NCI-H2171 treated with DMSO at 0.1 percent for 48 hours (cell line): Measurements from ENCODE around the gene CCDC24.

Experiments
- DNase-seq: peaks from one replicate; lab custom pipeline; 2025; lab: John Stamatoyannopoulos, UW

CCDC24 gene

DNA sequence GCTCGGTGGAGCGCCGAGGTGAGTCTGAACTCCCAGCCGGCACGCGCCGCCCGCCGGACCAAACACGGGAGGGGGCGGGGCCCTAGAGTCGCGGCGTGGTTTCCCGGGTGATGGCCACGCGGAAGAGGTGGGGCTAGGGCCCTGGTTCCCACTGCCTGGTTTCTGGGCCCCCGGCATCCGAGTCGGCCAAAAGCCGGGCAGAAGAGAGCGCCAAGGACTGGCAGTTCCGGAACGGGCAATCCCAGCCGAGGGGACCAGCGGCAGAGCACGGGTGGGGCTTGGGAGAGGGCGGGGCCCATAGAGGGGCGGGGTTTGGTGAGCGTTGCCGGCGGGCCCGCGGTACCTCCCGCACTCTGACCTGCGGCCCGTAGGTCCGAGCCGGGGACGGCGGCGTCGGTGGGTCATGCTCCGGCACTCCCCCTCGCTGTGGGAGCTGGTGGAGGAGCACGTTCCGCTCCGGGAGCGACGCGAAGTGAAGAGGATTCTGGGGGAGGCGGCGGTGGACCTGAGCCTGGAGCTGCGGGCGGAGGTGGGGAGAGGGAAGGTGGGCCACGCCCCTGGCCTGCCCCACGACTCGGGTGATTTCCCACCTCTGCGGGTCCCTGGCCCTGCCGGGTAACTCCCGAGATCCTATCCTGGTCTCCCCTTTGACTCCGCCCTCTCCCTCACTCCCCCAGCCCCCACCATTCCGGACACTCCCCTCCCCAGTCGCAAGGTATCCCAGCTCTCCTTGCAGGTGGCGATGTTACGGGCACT is at the start of gene CCDC24:
CCDC24 (plus strand) TSS at position 124 of the 756 bp plus-strand sequence; CDS start at position 404, 280 bp downstream.
- peak; percentile 60 for DNase-seq

DNA sequence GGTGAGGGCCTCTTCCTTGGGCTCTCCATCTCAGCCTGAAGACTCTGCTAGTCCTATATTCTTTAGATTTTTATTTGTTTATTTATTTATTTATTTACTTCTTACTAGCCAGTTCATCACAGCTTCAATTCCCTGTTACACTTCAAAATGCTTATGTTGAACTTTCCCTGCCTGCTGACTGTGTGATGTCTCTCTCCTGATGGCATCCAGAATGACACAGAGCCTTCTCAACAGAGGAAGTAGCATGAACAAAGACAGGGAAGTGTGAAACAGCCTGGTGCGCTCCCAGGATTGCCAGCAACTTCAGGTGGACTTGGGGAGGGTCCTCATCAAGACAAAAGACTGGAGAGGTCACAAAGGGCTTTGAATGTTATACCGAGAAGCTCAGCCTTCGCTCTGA is 49.0 kb upstream of the CCDC24 start:
- DNase-seq: no peak

DNA sequence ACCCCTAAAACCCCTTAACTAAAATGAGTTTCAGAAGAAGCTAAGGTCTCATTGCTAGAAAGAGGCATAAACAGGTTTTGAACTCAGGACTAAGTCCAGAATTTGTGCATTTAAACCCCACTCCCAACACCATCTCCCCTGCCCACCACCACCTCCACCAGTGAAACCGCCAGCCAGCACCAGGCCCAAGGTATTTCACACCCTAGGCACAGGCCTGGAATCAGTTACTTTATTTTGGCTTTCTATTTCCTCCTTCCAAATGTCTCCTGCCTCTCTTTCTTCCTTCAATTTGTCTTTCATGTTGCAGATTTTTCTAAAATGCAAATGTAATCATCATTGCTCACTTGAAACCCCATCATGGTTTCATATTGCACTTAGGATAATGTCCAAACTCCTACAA is 46.5 kb upstream of the CCDC24 start:
- DNase-seq: no peak

DNA sequence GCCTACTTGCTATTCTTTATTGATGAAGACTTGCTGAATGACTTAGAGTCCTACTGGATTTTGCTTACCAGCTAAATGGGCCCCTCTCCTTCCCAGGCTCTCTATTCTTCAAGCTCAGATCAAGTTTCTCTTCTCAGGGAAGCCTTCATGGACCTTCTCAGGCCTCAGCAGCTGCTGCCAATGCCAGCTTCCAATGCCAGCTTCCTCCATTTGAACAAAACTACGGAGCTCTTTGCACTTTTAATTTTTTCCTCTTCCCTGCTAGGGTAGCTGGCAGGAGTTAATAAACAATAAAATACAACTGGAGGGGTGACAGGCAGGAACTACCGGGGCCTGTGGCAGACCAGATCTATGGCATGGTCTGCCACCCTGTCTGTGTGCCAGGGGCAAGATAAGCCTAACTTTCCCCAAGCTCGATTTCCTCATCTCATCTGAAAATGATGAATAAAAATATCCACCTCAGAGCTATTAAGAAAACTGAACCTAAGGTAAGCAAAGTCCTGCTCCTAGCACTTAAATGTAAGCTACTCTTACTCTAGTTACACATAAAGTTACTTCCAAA is 45.6 kb upstream of the CCDC24 start:
- DNase-seq: peak; percentile 16

DNA sequence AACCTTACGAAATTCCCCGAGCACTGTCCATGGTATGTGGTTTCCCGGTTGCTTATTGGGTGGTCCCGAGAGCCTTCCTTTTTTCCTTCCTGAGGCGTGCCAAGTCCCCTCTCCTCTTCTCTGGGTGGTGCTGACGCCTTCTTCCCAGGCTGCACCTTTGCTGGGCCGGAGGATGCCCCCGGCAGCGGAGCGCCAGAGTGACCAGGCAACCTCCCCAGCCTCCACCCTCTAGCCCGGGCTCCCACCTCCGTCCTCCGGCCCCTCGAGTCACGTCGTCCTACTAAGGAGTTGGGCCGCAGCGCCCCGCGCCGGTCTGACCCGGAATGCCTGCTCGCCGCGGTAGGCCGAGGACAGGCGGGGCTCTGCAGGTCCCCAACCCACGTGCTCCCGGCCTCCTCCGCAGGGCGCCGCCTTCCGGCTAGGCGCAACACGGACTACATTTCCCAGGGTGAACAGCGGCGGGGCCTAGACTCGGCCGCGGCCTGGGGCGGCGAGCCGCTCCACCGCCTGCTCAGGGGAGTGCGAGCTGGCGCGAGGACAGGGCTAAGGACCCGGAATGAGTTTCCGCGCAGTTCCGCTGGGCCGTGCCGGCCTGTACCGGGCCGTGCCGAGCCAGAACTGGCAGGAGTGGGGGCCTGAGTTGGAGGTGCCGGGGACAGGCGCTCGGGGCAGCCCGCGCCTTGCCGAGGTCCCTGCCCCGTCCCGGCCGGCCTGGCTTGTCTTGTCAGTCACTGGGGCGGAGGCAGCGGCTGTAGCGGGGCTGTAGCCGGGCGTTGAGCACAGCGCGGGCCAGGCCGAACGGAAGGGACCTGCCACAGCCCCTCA is 45.0 kb upstream of the CCDC24 start, which contains the start of gene IPO13:
IPO13 (plus strand) TSS at position 715 of the 825 bp plus-strand sequence. CDS start 651 bp downstream, outside the sequence.
- peak; percentile 95 for DNase-seq

DNA sequence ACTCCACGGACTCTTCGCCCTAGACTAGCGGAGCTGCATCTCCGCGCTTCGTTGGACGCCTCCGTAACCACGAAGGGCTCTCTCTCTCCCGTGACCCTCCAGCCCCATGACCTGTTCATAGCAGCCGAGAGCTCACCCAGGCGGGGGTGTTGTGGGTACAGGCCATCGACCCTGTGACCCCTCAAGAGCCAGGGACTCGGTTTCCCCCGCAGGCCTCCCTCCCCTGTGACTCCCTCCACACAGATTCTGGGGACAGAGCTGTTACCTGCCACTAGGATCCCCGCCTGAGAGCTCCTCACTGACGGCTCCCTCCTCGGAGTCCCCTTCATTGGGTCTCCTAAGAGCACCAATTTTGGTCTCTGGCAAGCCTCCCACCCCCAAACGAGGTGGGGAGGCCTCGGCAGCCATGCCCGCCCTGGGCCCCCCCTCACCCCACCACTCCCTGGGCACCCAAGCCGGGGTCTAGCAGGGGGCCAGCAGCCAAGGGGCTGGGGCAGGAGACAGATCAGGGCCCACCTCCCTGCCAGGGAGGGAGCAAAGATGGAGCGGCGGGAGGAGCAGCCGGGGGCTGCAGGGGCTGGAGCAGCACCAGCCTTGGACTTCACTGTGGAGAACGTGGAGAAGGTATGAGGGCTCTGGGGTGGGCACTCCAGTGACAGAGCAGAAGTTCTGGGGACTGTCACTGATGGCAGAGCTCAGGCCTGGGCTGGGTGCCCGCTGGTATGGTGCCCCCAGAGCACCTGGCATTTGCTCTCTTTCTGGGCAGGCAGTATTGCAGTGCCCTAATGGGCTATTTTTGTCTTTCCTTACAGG is 44.1 kb upstream of the CCDC24 start:
- DNase-seq: peak; percentile 25

DNA sequence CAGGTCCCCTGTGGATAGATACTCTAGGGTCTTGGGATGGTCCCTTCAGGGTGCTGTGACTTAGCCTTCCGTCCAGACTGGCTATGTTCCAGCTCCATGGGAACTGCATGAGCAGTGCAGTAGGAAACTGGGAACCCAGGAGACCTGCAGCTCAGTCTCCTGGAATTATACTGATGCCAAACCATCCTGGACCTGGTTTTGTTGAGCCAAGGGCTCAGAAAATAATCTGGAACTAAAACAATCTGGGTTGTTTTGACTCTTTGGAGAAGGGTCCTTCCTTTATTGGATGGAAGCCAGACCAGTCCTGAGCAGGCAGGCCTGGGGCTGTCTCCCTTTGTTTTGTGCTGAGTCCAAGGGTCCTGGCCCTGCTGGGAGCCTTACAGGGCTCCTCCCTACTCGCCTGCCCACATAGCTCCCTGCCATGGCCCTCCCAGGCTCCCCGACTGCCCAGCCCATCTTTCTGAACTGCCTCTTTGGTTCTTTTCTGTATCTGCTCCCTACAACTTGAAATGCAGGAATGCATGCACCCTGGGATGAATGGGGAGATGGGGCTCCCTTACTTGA is 43.4 kb upstream of the CCDC24 start:
- DNase-seq: no peak

DNA sequence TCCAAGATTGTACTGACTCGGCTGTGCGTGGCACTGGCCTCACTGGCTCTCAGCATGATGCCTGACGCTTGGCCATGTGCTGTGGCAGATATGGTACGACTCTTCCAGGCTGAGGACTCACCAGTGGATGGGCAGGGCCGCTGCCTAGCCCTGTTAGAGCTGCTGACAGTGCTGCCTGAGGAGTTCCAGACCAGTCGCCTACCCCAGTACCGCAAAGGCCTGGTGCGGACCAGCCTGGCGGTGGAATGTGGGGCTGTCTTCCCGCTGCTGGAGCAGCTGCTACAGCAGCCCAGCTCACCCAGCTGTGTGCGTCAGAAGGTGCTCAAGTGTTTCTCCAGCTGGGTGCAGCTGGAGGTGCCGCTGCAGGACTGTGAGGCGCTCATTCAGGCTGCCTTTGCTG is 41.7 kb upstream of the CCDC24 start:
- DNase-seq: no peak

DNA sequence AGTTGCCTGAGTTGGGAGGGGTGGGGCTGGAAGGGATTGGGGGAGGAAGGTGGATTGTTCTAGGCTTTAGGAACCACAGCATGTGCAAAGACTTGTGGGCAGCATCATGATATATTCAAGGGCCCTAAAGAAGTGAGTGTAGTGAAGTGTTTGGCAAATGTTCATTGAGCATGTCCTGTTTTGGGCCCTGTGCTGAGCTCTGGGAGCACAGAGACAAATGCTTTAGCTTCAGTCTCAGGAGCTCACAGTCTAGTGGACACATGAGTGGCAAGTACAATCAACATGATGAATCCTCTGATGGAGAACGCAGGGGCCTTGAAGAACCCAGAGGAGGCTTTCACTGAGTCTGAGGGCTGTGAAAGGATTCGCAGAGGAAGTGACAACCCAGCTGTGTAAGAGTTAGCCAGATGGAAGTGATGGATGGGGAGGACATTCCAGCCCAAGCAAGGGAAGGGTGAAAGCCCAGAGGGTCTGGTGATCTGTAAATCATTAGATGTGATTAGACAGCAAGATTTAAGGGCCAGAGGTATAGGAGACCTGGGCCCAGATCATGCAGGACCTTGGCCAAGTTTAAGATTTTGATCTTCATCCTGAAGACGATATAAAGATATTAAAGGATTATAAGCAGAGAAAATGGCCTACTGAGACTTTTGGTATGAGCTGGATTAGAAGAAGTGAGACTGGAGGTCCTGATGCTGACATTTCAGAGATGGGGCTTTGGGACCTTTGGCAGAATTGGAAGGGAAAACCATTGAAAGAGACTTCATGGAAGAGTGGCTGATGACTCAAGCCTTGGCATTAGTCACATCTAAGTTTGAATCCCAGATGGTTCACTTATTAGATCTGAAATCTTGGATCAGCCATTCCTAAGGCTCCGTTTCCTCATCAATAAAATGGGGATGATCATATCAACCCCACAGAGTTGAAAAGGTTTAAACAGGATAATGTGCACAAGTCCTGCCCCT is 40.1 kb upstream of the CCDC24 start:
- DNase-seq: no peak

DNA sequence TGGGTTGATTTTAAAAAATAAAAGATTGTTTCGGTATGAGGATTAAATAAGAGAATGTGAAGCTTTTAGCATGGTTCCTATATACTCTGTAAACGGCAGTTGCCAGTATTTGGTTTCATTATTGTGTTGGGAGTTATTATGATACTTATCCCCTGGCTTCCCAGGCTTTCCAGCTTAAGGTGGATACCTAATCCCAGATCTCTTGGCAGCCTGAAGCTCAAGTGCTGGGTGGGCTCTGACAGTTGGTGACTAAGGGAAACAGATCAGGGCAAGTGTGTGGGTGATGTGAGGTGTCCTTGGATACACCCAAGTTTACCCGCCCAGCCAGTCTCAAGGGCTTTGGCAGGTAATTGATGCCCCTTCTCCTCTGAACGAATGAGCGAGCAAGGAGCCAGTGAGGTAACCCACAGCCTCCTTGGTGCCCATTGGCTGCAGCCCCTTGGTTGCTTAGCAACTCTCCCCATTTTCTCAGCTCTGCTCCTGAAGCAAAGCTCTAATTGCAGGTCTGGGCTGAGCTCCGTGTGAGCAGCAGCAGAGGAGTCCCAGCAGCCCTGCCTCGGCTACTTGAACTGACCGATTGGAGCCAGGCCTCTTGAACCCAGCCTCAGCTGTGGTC is 38.6 kb upstream of the CCDC24 start:
- peak; percentile 99 for DNase-seq

DNA sequence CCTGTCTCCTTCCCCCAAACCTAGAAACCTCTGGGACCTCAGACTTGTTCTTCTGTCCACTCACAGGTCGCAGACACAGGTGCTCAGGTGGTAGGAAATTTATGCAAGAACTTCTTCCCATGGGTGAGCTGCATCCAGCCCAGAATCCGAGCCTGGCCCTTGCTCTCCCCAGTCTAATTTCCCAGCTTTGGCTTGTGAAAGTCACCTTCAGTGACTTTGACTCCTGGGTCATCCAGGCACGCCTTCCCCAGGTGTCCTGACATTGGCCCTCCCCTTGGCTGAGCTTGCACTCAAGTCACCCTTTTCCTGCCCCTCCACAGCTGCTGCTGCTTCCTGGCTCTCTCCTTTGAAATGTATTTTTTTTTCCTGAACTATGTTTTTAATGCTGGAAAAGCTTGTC is 38.0 kb upstream of the CCDC24 start:
- DNase-seq: peak; percentile 75

DNA sequence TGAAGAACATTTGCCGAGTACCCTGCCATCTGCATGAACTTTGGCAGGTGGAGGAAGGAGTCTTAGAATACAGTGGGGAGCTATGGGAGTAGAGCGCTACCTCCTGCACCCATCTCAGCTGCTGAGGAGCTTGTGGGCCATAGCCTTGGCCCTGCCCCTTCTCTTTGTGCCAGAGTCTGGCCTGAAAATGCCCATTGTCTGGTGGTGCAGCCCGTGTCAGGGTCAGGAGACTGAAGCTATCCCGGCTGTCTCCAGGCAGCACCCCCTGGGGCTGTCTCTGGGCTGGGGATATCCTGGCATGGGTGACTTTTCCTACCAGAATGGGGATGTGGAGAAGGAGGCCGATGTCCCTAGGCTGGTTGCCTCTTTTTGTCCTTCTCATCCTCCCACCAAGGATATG is 37.4 kb upstream of the CCDC24 start:
- DNase-seq: no peak

DNA sequence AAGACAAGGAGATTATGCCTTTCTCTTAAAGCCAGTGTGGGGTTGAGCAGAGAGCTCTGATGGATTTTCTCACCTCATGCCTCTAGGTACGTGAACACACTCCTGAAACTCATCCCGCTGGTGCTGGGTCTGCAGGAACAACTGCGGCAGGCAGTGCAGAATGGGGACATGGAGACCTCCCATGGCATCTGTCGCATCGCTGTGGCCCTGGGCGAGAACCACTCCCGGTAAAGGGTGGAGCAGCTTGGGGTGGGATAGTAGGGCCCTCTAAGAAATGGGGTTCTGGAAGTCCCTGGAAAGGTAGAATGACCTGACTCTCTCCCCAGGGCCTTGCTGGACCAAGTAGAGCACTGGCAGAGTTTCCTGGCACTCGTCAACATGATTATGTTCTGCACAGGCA is 35.2 kb upstream of the CCDC24 start:
- no peak for DNase-seq

DNA sequence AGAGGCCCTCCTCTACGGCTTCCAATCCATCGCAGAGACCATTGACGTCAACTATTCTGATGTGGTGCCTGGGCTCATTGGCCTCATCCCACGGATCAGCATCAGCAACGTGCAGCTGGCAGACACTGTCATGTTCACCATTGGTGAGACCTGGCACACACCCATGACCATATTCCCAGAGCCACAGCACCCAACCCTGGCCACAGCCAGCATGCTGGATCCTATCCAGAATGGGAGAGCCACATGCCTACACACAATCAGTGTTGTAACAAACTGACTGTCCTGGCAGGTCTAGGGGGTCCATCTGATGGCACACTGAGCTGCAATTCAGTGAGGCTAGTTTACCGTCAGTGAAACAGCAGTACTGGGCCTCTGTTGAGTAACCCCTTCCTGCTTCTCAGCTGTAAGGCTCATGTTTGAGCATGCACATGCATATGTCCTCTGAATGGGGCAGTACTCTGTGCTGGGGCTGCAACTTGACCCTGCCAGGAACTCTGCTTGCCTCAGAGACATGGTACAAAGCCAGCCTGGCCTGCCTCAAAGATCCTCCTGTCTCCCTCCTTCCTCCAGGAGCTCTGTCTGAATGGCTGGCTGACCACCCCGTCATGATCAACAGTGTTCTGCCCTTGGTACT is 33.9 kb upstream of the CCDC24 start:
- DNase-seq: no peak

DNA sequence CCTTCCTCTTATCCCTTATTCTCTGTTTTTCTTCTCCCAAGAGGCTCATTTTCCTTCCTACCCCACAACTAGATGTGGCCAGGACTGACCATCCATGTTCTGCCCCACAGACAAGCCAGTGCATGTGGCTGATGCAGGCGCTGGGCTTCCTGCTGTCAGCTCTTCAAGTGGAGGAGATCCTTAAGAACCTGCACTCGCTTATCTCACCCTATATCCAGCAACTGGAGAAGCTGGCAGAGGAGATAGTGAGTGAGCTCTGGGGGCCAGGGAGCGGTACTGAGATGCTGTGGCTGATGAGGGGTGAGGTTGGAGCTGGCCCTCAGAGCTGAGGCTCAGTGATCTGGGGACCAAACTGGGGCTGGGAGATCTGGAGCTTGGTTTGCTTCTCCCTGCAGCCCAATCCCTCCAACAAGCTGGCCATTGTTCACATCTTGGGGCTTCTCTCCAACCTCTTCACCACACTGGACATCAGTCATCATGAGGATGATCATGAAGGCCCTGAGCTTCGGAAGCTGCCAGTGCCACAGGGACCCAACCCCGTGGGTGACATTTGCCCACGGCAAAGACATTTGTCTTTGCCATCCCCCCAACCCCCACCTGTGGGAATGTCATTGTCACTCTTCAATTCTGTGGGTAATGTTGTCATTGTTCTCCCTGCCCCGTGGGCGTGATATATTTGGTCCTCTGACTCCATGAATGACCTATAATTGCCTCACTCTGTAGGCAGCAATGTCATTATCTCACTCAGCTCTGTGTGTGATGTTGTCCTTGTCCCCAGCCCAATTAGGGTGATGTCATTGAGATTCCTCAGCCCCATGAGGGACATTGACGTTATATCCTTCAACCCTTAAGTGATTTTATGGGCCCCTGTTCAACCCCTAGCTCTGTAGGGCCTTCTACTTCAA is 32.8 kb upstream of the CCDC24 start:
- DNase-seq: no peak

DNA sequence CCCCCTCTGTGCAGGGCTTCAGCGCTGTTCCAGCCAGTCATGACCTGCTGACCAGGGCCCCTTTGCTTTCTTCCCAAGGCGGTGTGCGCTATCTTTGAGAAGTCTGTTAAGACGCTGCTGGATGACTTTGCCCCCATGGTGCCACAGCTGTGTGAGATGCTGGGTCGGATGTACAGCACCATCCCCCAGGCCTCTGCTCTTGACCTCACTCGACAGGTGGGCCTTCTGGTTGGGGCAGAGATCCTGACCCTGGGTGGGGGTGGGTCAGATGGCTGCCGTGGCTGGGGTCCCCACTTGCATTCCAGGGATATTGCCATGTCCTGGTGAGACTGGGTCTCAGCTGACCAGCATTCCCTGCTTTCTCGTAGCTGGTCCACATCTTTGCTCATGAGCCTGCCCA is 30.6 kb upstream of the CCDC24 start:
- DNase-seq: no peak

DNA sequence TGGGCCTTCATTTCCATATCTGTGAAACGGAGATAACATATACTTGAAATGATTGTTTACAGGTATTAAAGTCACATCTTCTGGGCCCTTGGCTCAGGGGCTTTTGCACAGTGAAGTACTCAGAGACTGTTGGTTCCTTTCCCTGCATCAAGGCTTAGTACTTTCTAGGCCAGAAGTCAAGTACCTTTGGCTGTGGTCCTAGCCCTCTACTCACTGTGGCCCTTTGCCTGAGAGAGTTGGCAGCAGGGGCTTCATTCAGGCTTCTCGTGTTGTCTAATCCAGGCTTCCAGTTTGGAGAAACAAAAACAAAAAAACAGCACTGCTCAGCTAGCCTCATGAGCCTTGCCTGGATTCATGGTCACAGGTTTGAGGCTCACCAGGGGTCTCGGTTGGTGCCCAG is 29.7 kb upstream of the CCDC24 start:
- DNase-seq: no peak

DNA sequence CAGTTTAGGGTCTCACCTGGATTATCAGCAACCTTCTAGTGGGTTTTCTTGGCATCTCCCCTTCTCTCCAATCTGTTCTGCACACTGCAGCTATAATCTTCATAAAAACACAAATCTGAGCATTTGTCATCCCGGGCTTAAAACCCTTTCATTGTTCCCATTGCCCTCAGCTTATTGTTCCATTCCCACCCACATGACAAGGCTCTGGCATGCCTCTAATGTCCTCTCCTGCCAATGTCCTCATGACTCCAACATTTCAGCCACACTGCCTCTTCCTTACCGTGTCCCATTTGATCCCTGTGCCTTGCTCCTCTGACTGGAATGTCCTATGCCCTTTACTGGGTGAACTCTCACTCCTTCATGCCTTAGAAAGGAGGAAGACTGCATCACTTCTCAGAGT is 29.1 kb upstream of the CCDC24 start:
- no peak for DNase-seq

DNA sequence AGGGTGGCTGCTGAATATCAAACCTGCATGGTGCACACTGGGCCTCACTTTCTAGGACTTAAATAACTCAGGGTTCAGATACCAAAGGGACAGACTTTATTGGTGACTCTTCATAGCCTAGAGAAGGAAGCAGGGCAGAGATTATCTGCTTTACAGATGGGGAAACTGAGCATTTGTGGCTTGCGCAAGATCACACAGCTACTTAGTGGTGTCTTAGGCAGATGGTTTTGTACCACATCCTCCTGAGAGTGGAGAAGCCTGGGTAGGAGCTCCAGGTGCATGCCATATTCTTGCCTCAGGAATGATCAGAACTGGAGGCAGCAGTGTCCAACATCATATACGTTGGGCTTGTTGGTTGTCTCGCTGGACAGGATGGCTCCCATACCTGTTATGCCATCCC is 28.4 kb upstream of the CCDC24 start:
- no peak for DNase-seq
